Hepatocyte (in vitro differentiated cells): ENCODE measurements around the gene TCF4. TPM values are rescaled to one million over a fixed set of nuclear protein-coding genes. Genes with fewer than 3 reads are reported as not detected.

Experiments
- DNase-seq: peaks from one replicate; pipeline ENCODE4 v3.0.0-alpha.2; 2016; ENCODE audit warnings: low spot score
- H2AFZ ChIP-seq: fragments of 200-600 bp; sonication (generic); 2 replicates; pipeline ENCODE4 v1.6.0; 2016; ENCODE audit warnings: antibody characterized with exemption, mild to moderate bottlenecking
- H3K27ac ChIP-seq: fragments of 200-600 bp; sonication (generic); 2 replicates; pipeline ENCODE4 v1.5.1; 2016; ENCODE audit warnings: mild to moderate bottlenecking
- H3K27me3 ChIP-seq: fragments of 200-600 bp; sonication (generic); 2 replicates; pipeline ENCODE4 v1.6.1; 2016
- H3K36me3 ChIP-seq: fragments of 200-600 bp; sonication (generic); replicated peaks from 2 replicates; pipeline ENCODE4 v1.5.1; 2016; ENCODE audit warnings: low read depth; ENCODE audit not compliant: insufficient read depth
- H3K4me1 ChIP-seq: fragments of 200-600 bp; sonication (generic); 2 replicates; pipeline ENCODE4 v1.5.1; 2016; ENCODE audit warnings: mild to moderate bottlenecking, moderate library complexity; ENCODE audit not compliant: insufficient read depth
- H3K4me2 ChIP-seq: fragments of 200-600 bp; sonication (generic); 2 replicates; pipeline ENCODE4 v1.6.0; 2016
- H3K4me3 ChIP-seq: fragments of 200-600 bp; sonication (generic); 2 replicates; pipeline ENCODE4 v1.5.1; 2016; ENCODE audit warnings: mild to moderate bottlenecking
- H3K79me2 ChIP-seq: fragments of 200-600 bp; sonication (generic); 2 replicates; pipeline ENCODE4 v1.6.0; 2017; ENCODE audit warnings: mild to moderate bottlenecking
- H3K9me2 ChIP-seq: fragments of 200-600 bp; sonication (generic); replicated peaks from 2 replicates; pipeline ENCODE4 v1.6.0; 2017; ENCODE audit warnings: mild to moderate bottlenecking; ENCODE audit not compliant: insufficient read depth
- H3K9me3 ChIP-seq: fragments of 200-600 bp; sonication (generic); 2 replicates; pipeline ENCODE4 v1.5.1; 2016; ENCODE audit warnings: low read depth, mild to moderate bottlenecking
- H4K20me1 ChIP-seq: fragments of 200-600 bp; sonication (generic); 2 replicates; pipeline ENCODE4 v1.6.0; 2016; ENCODE audit warnings: mild to moderate bottlenecking; ENCODE audit not compliant: insufficient read depth, poor library complexity, severe bottlenecking
- CTCF ChIP-seq: fragments of 200-600 bp; sonication (generic); IDR thresholded peaks from 2 replicates; pipeline ENCODE4 v1.5.1; 2016; ENCODE audit warnings: antibody characterized with exemption, mild to moderate bottlenecking; ENCODE audit not compliant: poor library complexity
- EZH2 ChIP-seq: fragments of 200-600 bp; sonication (generic); IDR thresholded peaks from 2 replicates; pipeline ENCODE4 v1.6.1; 2016; ENCODE audit warnings: antibody characterized with exemption, mild to moderate bottlenecking, borderline replicate concordance
- EZH2phosphoT487 ChIP-seq: fragments of 200-600 bp; sonication (generic); IDR thresholded peaks from one replicate; pipeline ENCODE4 v1.6.1; 2018; ENCODE audit warnings: antibody characterized with exemption, mild to moderate bottlenecking, low read depth, moderate library complexity; ENCODE audit not compliant: unreplicated experiment, severe bottlenecking
- WGBS: methylation state at CpG from one replicate; pipeline ENCODE4 v1.1.6; 2016; ENCODE audit warnings: low lambda C conversion rate; ENCODE audit errors: missing lambda C conversion rate; 5-methylcytosine and 5-hydroxymethylcytosine counted together
- polyA plus RNA-seq: library from polyadenylated mRNA; unstranded; fragments of >200 nt; fragmentation: Nextera tagmentation; extraction: Ambion mirVana; gene quantifications from 2 replicates; pipeline ENCODE4 v1.2.1, GENCODE V29; 2016
- total RNA-seq: library from RNA; depleted of rRNA; stranded (reverse); fragments of >200 nt; gene quantifications from 2 replicates; pipeline ENCODE4 v1.2.3, GENCODE V29; 2014

The TCF4 gene
- total and polyA plus RNA-seq, 2 experiments from 2014 or later, result 40.5 to 65.2 TPM

GRCh38 chr18:55310044-55310676 is 277.8 kb downstream of the TCF4 start:
- 86% methylated on average over 4 of the region's 4 CpGs for WGBS

GRCh38 chr18:55309249-55309648 is 278.7 kb downstream of the TCF4 start:
- H3K36me3 ChIP-seq, result no peaks in the 10 kb centered on the region
- peaks cover 80% of the 10 kb centered on the region for H3K79me2 ChIP-seq
- no peak for TF ChIP-seq EZH2phosphoT487
- no peak for TF ChIP-seq CTCF
- TF ChIP-seq EZH2, result no peak
- no peaks in the 10 kb centered on the region for H3K27me3 ChIP-seq
- H3K9me2 ChIP-seq, result no peaks in the 10 kb centered on the region
- no peak overlapping the region for H3K4me2 ChIP-seq
- no peak overlapping the region for H2AFZ ChIP-seq
- 96% methylated on average over 4 of the region's 4 CpGs for WGBS
- no peak for DNase-seq
- H4K20me1 ChIP-seq, result no peaks in the 10 kb centered on the region
- H3K4me1 ChIP-seq, result peaks cover 3% of the 10 kb centered on the region
- H3K4me3 ChIP-seq, result no peak overlapping the region
- H3K9me3 ChIP-seq, result no peaks in the 10 kb centered on the region
- no peak overlapping the region for H3K27ac ChIP-seq

More at GRCh38 chr18:55310044-55310676, 277.8 kb downstream of the TCF4 start:
- Histone ChIP-seq H3K27me3 (no peaks in the 10 kb centered on the region), H3K27ac (no peak overlapping the region), H4K20me1 (no peaks in the 10 kb centered on the region), H3K9me2 (no peaks in the 10 kb centered on the region), H3K4me3 (no peak overlapping the region), H2AFZ (no peak overlapping the region), H3K4me1 (peaks cover 3% of the 10 kb centered on the region), H3K36me3 (no peaks in the 10 kb centered on the region), H3K9me3 (no peaks in the 10 kb centered on the region), H3K79me2 (peaks cover 80% of the 10 kb centered on the region), H3K4me2 (no peak overlapping the region)
- TF ChIP-seq EZH2phosphoT487 (no peak), EZH2 (no peak), CTCF (no peak)
- no peak for DNase-seq

- no peaks in the 10 kb centered on the region for H3K27me3 ChIP-seq
- no peaks in the 10 kb centered on the region for H3K36me3 ChIP-seq
- no peak overlapping the region for H3K27ac ChIP-seq
- no peak for TF ChIP-seq EZH2
- no peak for TF ChIP-seq CTCF
- no peak for TF ChIP-seq EZH2phosphoT487
- H3K4me1 ChIP-seq, result peaks cover 3% of the 10 kb centered on the region
- no peak overlapping the region for H3K4me3 ChIP-seq
- H3K79me2 ChIP-seq, result peaks cover 76% of the 10 kb centered on the region
- no peak overlapping the region for H2AFZ ChIP-seq
- no peak overlapping the region for H3K4me2 ChIP-seq
- WGBS, result 86% methylated on average over 3 of the region's 3 CpGs
- no peaks in the 10 kb centered on the region for H4K20me1 ChIP-seq
- no peak for DNase-seq
- H3K9me2 ChIP-seq, result no peaks in the 10 kb centered on the region
- no peaks in the 10 kb centered on the region for H3K9me3 ChIP-seq
Measured at GRCh38 chr18:55307505-55307904, 280.5 kb downstream of the TCF4 start.
